IPS-15b (cell line): ENCODE results near the gene BCL2L1.
A peak's percentile ranks its signal among the peaks of the same experiment; 100 is the strongest.

ENCODE experiments used
- H3K27me3 ChIP-seq: one replicate; pipeline ENCODE4 v1.6.1; 2013; ENCODE audit warnings: low read length; ENCODE audit not compliant: control insufficient read depth, insufficient read depth
- H3K36me3 ChIP-seq: one replicate; pipeline ENCODE4 v1.6.1; 2013; ENCODE audit warnings: low read length; ENCODE audit not compliant: control insufficient read depth, insufficient read depth
- H3K4me1 ChIP-seq: one replicate; pipeline ENCODE4 v1.6.1; 2013; ENCODE audit warnings: mild to moderate bottlenecking, low read length; ENCODE audit not compliant: control insufficient read depth, insufficient read depth
- H3K4me3 ChIP-seq: one replicate; pipeline ENCODE4 v1.5.1; 2013; ENCODE audit warnings: low read depth, low read length
- H3K9ac ChIP-seq: one replicate; pipeline ENCODE4 v1.6.1; 2013; ENCODE audit warnings: low read depth, mild to moderate bottlenecking, low read length
- H3K9me3 ChIP-seq: one replicate; pipeline ENCODE4 v1.6.1; 2013; ENCODE audit warnings: mild to moderate bottlenecking, low read length; ENCODE audit not compliant: control insufficient read depth, insufficient read depth

BCL2L1 gene

GRCh38 chr20:31705598-31706597 is 16.8 kb downstream of the BCL2L1 start:
- H3K9ac ChIP-seq: no peak overlapping the region
- H3K36me3 ChIP-seq: peaks cover 8% of the 10 kb centered on the region

GRCh38 chr20:31705191-31705590 is 17.5 kb downstream of the BCL2L1 start:
- Histone ChIP-seq H3K9ac (no peak overlapping the region), H3K36me3 (peaks cover 9% of the 10 kb centered on the region), H3K4me1 (peaks cover 17% of the 10 kb centered on the region), H3K9me3 (no peaks in the 10 kb centered on the region), H3K27me3 (no peaks in the 10 kb centered on the region), H3K4me3 (no peak overlapping the region)

More at GRCh38 chr20:31705598-31706597, 16.8 kb downstream of the BCL2L1 start:
- no peaks in the 10 kb centered on the region for H3K9me3 ChIP-seq
- H3K4me1 ChIP-seq: peaks cover 17% of the 10 kb centered on the region
- no peaks in the 10 kb centered on the region for H3K27me3 ChIP-seq
- no peak overlapping the region for H3K4me3 ChIP-seq

- Histone ChIP-seq H3K36me3 (peaks cover 14% of the 10 kb centered on the region), H3K9me3 (no peaks in the 10 kb centered on the region), H3K4me3 (no peak overlapping the region), H3K27me3 (no peaks in the 10 kb centered on the region), H3K4me1 (peaks cover 17% of the 10 kb centered on the region), H3K9ac (no peak overlapping the region)
Observed at GRCh38 chr20:31704225-31705119, 18.2 kb downstream of the BCL2L1 start.

- no peaks in the 10 kb centered on the region for H3K9me3 ChIP-seq
- H3K4me3 ChIP-seq: no peak overlapping the region
- H3K9ac ChIP-seq: no peak overlapping the region
- H3K36me3 ChIP-seq: peaks cover 8% of the 10 kb centered on the region
- H3K4me1 ChIP-seq: peaks cover 12% of the 10 kb centered on the region
- no peaks in the 10 kb centered on the region for H3K27me3 ChIP-seq
Observed at GRCh38 chr20:31701591-31701990, 21.1 kb downstream of the BCL2L1 start.

GRCh38 chr20:31700747-31701146 is 21.9 kb downstream of the BCL2L1 start:
- H3K4me1 ChIP-seq: peaks cover 17% of the 10 kb centered on the region
- H3K27me3 ChIP-seq: no peaks in the 10 kb centered on the region
- no peak overlapping the region for H3K9ac ChIP-seq
- H3K36me3 ChIP-seq: peaks cover 8% of the 10 kb centered on the region
- H3K9me3 ChIP-seq: no peaks in the 10 kb centered on the region
- no peak overlapping the region for H3K4me3 ChIP-seq

GRCh38 chr20:31699801-31700728 is 22.6 kb downstream of the BCL2L1 start:
- Histone ChIP-seq H3K36me3 (peaks cover 8% of the 10 kb centered on the region), H3K27me3 (no peaks in the 10 kb centered on the region), H3K4me1 (peaks cover 21% of the 10 kb centered on the region), H3K9ac (no peak overlapping the region), H3K4me3 (no peak overlapping the region), H3K9me3 (no peaks in the 10 kb centered on the region)

GRCh38 chr20:31698803-31699718 is 23.6 kb downstream of the BCL2L1 start:
- Histone ChIP-seq H3K4me1 (peaks cover 21% of the 10 kb centered on the region), H3K9me3 (no peaks in the 10 kb centered on the region), H3K4me3 (no peak overlapping the region), H3K9ac (peak overlapping the region; percentile 3), H3K27me3 (no peaks in the 10 kb centered on the region), H3K36me3 (peaks cover 8% of the 10 kb centered on the region)

GRCh38 chr20:31698243-31698802 is 24.3 kb downstream of the BCL2L1 start:
- no peaks in the 10 kb centered on the region for H3K27me3 ChIP-seq
- peaks cover 8% of the 10 kb centered on the region for H3K36me3 ChIP-seq
- peaks cover 28% of the 10 kb centered on the region for H3K4me1 ChIP-seq
- no peak overlapping the region for H3K4me3 ChIP-seq
- no peak overlapping the region for H3K9ac ChIP-seq
- no peaks in the 10 kb centered on the region for H3K9me3 ChIP-seq

- peaks cover 6% of the 10 kb centered on the region for H3K36me3 ChIP-seq
- H3K4me3 ChIP-seq: no peak overlapping the region
- H3K27me3 ChIP-seq: no peaks in the 10 kb centered on the region
- H3K9me3 ChIP-seq: no peaks in the 10 kb centered on the region
- no peak overlapping the region for H3K9ac ChIP-seq
- H3K4me1 ChIP-seq: peaks cover 38% of the 10 kb centered on the region
Observed at GRCh38 chr20:31695849-31696804, 26.5 kb downstream of the BCL2L1 start.
